IMR-90 (cell line): ENCODE data around the gene TMEM25. TPM values are rescaled to one million over a fixed set of nuclear protein-coding genes. Genes with fewer than 3 reads are reported as not detected.

Source experiments
- ATAC-seq: fragments of 200-7000 bp; cut with Tn5 transposase; 2 replicates; pipeline ENCODE4 v1.9.1; 2020; ENCODE audit warnings: low read depth, mild to moderate bottlenecking, moderate library complexity
- BruUV-seq: library from RNA; stranded (reverse); fragments of 400-500 nt; replicated peaks from 2 replicates; lab custom pipeline; 2021; lab: Mats Ljungman, UMichigan
- CTCF ChIA-PET: fragments of 300-600 bp; formaldehyde crosslinking; extraction: SDS; loops from one replicate; lab custom pipeline; 2021; ENCODE audit warnings: antibody characterized with exemption; lab: Yijun Ruan, JAX
- POLR2A ChIA-PET: fragments of 300-600 bp; sonication (Branson Sonifier 250); formaldehyde crosslinking; loops from one replicate; lab custom pipeline; 2022; ENCODE audit warnings: antibody characterized with exemption; ENCODE audit not compliant: unreplicated experiment; lab: Charles Lee
- DNase-seq: peaks from one replicate; pipeline ENCODE4 v3.0.0; 2013
- H2AFZ ChIP-seq: replicated peaks from 2 replicates; pipeline ENCODE3; 2013; ENCODE audit warnings: low read length, mild to moderate bottlenecking; ENCODE audit not compliant: poor library complexity
- H2AK5ac ChIP-seq: 2 replicates; pipeline ENCODE4 v1.6.1; 2013; ENCODE audit warnings: low read depth, low read length, inconsistent platforms
- H2AK9ac ChIP-seq: replicated peaks from 2 replicates; pipeline ENCODE3; 2013; ENCODE audit warnings: mild to moderate bottlenecking, low read depth, low read length, moderate library complexity; ENCODE audit not compliant: poor library complexity
- H2BK120ac ChIP-seq: 2 replicates; pipeline ENCODE4 v1.6.1; 2013; ENCODE audit warnings: low read depth, low read length, inconsistent platforms
- H2BK15ac ChIP-seq: 3 replicates; pipeline ENCODE4 v1.6.1; 2013; ENCODE audit warnings: low read depth, low read length, inconsistent platforms
- H2BK20ac ChIP-seq: 2 replicates; pipeline ENCODE4 v1.6.1; 2013; ENCODE audit warnings: low read depth, mild to moderate bottlenecking, inconsistent platforms, low read length, moderate library complexity
- H2BK5ac ChIP-seq: 2 replicates; pipeline ENCODE4 v1.6.1; 2013; ENCODE audit warnings: mild to moderate bottlenecking, low read depth, low read length, inconsistent platforms; ENCODE audit not compliant: poor library complexity, severe bottlenecking
- H3K14ac ChIP-seq: replicated peaks from 2 replicates; pipeline ENCODE4 v1.6.1; 2013; ENCODE audit warnings: low read depth, low read length, inconsistent platforms
- H3K18ac ChIP-seq: 2 replicates; pipeline ENCODE4 v1.6.1; 2013; ENCODE audit warnings: low read depth, low read length, control low read depth
- H3K23ac ChIP-seq: 2 replicates; pipeline ENCODE4 v1.6.1; 2013; ENCODE audit warnings: low read depth, low read length, inconsistent platforms
- H3K27ac ChIP-seq: 2 replicates; pipeline ENCODE4 v1.5.1; 2013; ENCODE audit warnings: mild to moderate bottlenecking, control low read depth, low read length; ENCODE audit not compliant: insufficient read depth
- H3K27me3 ChIP-seq: 2 replicates; pipeline ENCODE4 v1.6.1; 2013; ENCODE audit warnings: low read length; ENCODE audit not compliant: control insufficient read depth, insufficient read depth
- H3K36me3 ChIP-seq: 2 replicates; pipeline ENCODE4 v1.6.1; 2013; ENCODE audit warnings: low read length, mixed read lengths; ENCODE audit not compliant: control insufficient read depth, insufficient read depth
- H3K4ac ChIP-seq: 2 replicates; pipeline ENCODE4 v1.6.1; 2013; ENCODE audit warnings: low read depth, low read length, inconsistent platforms
- H3K4me1 ChIP-seq: 2 replicates; pipeline ENCODE4 v1.6.1; 2013; ENCODE audit warnings: low read length, mixed read lengths; ENCODE audit not compliant: control insufficient read depth, insufficient read depth
- H3K4me2 ChIP-seq: 2 replicates; pipeline ENCODE4 v1.6.1; 2013; ENCODE audit warnings: low read depth, mild to moderate bottlenecking, control low read depth, low read length, moderate library complexity
- H3K4me3 ChIP-seq: 2 replicates; pipeline ENCODE4 v1.5.1; 2013; ENCODE audit warnings: low read depth, mild to moderate bottlenecking, control low read depth, low read length, moderate library complexity; ENCODE audit not compliant: insufficient read depth
- H3K56ac ChIP-seq: 2 replicates; pipeline ENCODE4 v1.6.1; 2013; ENCODE audit warnings: low read length, inconsistent platforms; ENCODE audit not compliant: insufficient read depth; ENCODE audit errors: extremely low read depth
- H3K79me1 ChIP-seq, 2 experiments: 2 replicates each; pipeline ENCODE4 v1.6.1; 2013; ENCODE audit warnings: low read length in 2 of 2, inconsistent platforms in 1 of 2, low read depth in 1 of 2
- H3K9ac ChIP-seq: 2 replicates; pipeline ENCODE4 v1.6.1; 2013; ENCODE audit warnings: low read depth, low read length, control low read depth
- H3K9me1 ChIP-seq: 2 replicates; pipeline ENCODE4 v1.6.1; 2013; ENCODE audit warnings: low read length, inconsistent platforms; ENCODE audit not compliant: insufficient read depth
- H3K9me3 ChIP-seq: 2 replicates; pipeline ENCODE4 v1.6.1; 2013; ENCODE audit warnings: low read length; ENCODE audit not compliant: control insufficient read depth, insufficient read depth
- H4K20me1 ChIP-seq: 2 replicates; pipeline ENCODE4 v1.6.1; 2013; ENCODE audit warnings: low read length, inconsistent platforms; ENCODE audit not compliant: insufficient read depth
- H4K5ac ChIP-seq: 2 replicates; pipeline ENCODE4 v1.6.1; 2013; ENCODE audit warnings: mild to moderate bottlenecking, low read depth, low read length, control low read depth
- H4K8ac ChIP-seq, 2 experiments: 2 replicates each; pipeline ENCODE4 v1.6.1; 2013; ENCODE audit warnings: low read depth in 2 of 2, low read length in 2 of 2, control low read depth in 1 of 2, inconsistent platforms in 1 of 2
- H4K91ac ChIP-seq: 2 replicates; pipeline ENCODE4 v1.6.1; 2013; ENCODE audit warnings: low read depth, low read length, inconsistent platforms; ENCODE audit not compliant: insufficient read depth
- BHLHE40 ChIP-seq: fragments of 150-350 bp; IDR thresholded peaks from 2 replicates; pipeline ENCODE4 v1.6.1; 2016; ENCODE audit warnings: mild to moderate bottlenecking, low read depth, low read length
- CEBPB ChIP-seq: IDR thresholded peaks from 2 replicates; pipeline ENCODE4 v1.6.1; 2012; ENCODE audit warnings: low read depth, low read length, improper control_type of control experiment
- CHD1 ChIP-seq: IDR thresholded peaks from 2 replicates; pipeline ENCODE4 v1.6.1; 2012; ENCODE audit warnings: low read depth, low read length, improper control_type of control experiment
- CTCF ChIP-seq: conservative IDR thresholded peaks from 2 replicates; pipeline ENCODE4 v1.5.1; 2012; ENCODE audit warnings: mild to moderate bottlenecking, low read depth, low read length, improper control_type of control experiment
- FOS ChIP-seq: fragments of 150-350 bp; IDR thresholded peaks from 2 replicates; pipeline ENCODE4 v1.6.1; 2016; ENCODE audit warnings: low read depth, low read length
- MAFK ChIP-seq: IDR thresholded peaks from 2 replicates; pipeline ENCODE4 v1.6.1; 2012; ENCODE audit warnings: low read depth, low read length, improper control_type of control experiment
- MAZ ChIP-seq: IDR thresholded peaks from 2 replicates; pipeline ENCODE4 v1.6.1; 2012; ENCODE audit warnings: low read depth, mild to moderate bottlenecking, low read length, improper control_type of control experiment, moderate library complexity, borderline replicate concordance
- MXI1 ChIP-seq: IDR thresholded peaks from 2 replicates; pipeline ENCODE4 v1.6.1; 2012; ENCODE audit warnings: low read depth, mild to moderate bottlenecking, low read length, moderate library complexity, borderline replicate concordance
- NFE2L2 ChIP-seq: fragments of 150-350 bp; IDR thresholded peaks from 2 replicates; pipeline ENCODE4 v1.6.1; 2016; ENCODE audit warnings: low read depth, mild to moderate bottlenecking, low read length
- POLR2A ChIP-seq: IDR thresholded peaks from 2 replicates; pipeline ENCODE4 v1.6.1; 2012; ENCODE audit warnings: mild to moderate bottlenecking, low read depth, low read length
- RAD21 ChIP-seq: IDR thresholded peaks from 2 replicates; pipeline ENCODE4 v1.6.1; 2012; ENCODE audit warnings: low read length, improper control_type of control experiment
- RCOR1 ChIP-seq: IDR thresholded peaks from 2 replicates; pipeline ENCODE4 v1.6.1; 2012; ENCODE audit warnings: mild to moderate bottlenecking, low read length, improper control_type of control experiment; ENCODE audit not compliant: insufficient replicate concordance
- RFX5 ChIP-seq: IDR thresholded peaks from 2 replicates; pipeline ENCODE4 v1.8.0; 2012; ENCODE audit warnings: low read depth, mild to moderate bottlenecking, low read length, moderate library complexity
- SMC3 ChIP-seq: fragments of 150-350 bp; IDR thresholded peaks from 2 replicates; pipeline ENCODE4 v1.6.1; 2016; ENCODE audit warnings: low read depth, mild to moderate bottlenecking, antibody characterized with exemption, low read length, moderate library complexity
- USF2 ChIP-seq: fragments of 150-350 bp; IDR thresholded peaks from 2 replicates; pipeline ENCODE4 v1.6.1; 2017; ENCODE audit warnings: mild to moderate bottlenecking, antibody characterized with exemption, low read length, low read depth
- WGBS, 2 experiments: methylation state at CpG; one replicate each; pipeline versions ENCODE4 v1.1.5 to v1.1.7; 2013; ENCODE audit warnings: missing lambda C conversion rate in 2 of 2; ENCODE audit not compliant: insufficient read length in 1 of 2; ENCODE audit errors: extremely low coverage in 2 of 2; 5-methylcytosine and 5-hydroxymethylcytosine counted together
- dilution Hi-C: fragments of 300-500 bp; cut with HindIII; formaldehyde crosslinking; loops from one replicate; pipeline ENCODE4 v1.14.3; 2018; ENCODE audit warnings: low sequenced_read_pairs; ENCODE audit not compliant: unreplicated experiment
- in situ Hi-C: fragments of 300-500 bp; cut with MboI; formaldehyde crosslinking; loops from 3 replicates; pipeline ENCODE4 v1.14.3; 2019; ENCODE audit warnings: low sequenced_read_pairs, inconsistent platforms, mixed read lengths
- intact Hi-C: fragments of 100-400 bp; cut with micrococcal nuclease; formaldehyde crosslinking; loops from 2 replicates; pipeline ENCODE4 v1.10.0; 2022
- polyA plus RNA-seq, 3 experiments: library from polyadenylated mRNA; depleted of rRNA; stranded (reverse); fragments of >200 nt; gene quantifications; 2 replicates each; pipeline ENCODE4 v1.2.3, GENCODE V29; 2012; ENCODE audit warnings: low replicate concordance in 1 of 3
- total RNA-seq: library from RNA; depleted of rRNA; stranded (reverse); fragments of >200 nt; gene quantifications from 2 replicates; pipeline ENCODE4 v1.2.3, GENCODE V29; 2012
- TF ChIP-seq, protein P1 (sequence below): fragments of 150-350 bp; IDR thresholded peaks from 2 replicates; pipeline ENCODE4 v1.6.1; 2016; ENCODE audit warnings: low read depth, mild to moderate bottlenecking, low read length, moderate library complexity, borderline replicate concordance

The TMEM25 gene
- total and polyA plus RNA-seq, 2 of the 4 experiments (the other 2 are of a cell fraction) = 14.0 to 37.1 TPM

GRCh38 chr11:118545533-118545932 lies 14.5 kb downstream of the TMEM25 start:
- no peaks in the 10 kb centered on the region for H3K9me3 ChIP-seq
- ATAC-seq = no peak
- no peak overlapping the region for H2AFZ ChIP-seq
- H2AK9ac ChIP-seq = no peak overlapping the region
- H3K27me3 ChIP-seq = no peaks in the 10 kb centered on the region
- no peak overlapping the region for H3K4me3 ChIP-seq
- H2BK120ac ChIP-seq = no peak overlapping the region
- H4K5ac ChIP-seq = no peak overlapping the region
- no peak overlapping the region for H3K14ac ChIP-seq
- H3K79me1 ChIP-seq = no peaks in the 10 kb centered on the region
- in situ Hi-C loops (no loop called here), intact Hi-C loops (no loop called here), dilution Hi-C loops (no loop called here)
- H3K4me1 ChIP-seq = no peaks in the 10 kb centered on the region
- H3K9ac ChIP-seq = no peak overlapping the region
- peaks cover 3% of the 10 kb centered on the region for H3K9me1 ChIP-seq
- no peak overlapping the region for H4K91ac ChIP-seq
- H2BK5ac ChIP-seq = no peak overlapping the region
- ChIA-PET CTCF (no interaction called here), POLR2A (no interaction called here)
- peaks cover 21% of the 10 kb centered on the region for H3K36me3 ChIP-seq
- H2BK15ac ChIP-seq = no peak overlapping the region
- DNase-seq = no peak
- no peaks in the 10 kb centered on the region; the same call in 1 of the 2 replicates for H4K20me1 ChIP-seq
- WGBS, 2 experiments = no CpG with 5 or more reads among the region's 5 CpGs
- H2BK20ac ChIP-seq = no peak overlapping the region
- no peak overlapping the region for H3K18ac ChIP-seq
- no peak overlapping the region for H3K27ac ChIP-seq
- no peak overlapping the region for H3K4me2 ChIP-seq
- no peak overlapping the region for H4K8ac ChIP-seq
- TF ChIP-seq CHD1 = no peak
- no peak for TF ChIP-seq CEBPB
- TF ChIP-seq BHLHE40 = no peak
- no peak for TF ChIP-seq SMC3
- TF ChIP-seq RAD21 = no peak
- TF ChIP-seq MXI1 = no peak
- no peak for TF ChIP-seq CTCF
- TF ChIP-seq FOS = no peak
- TF ChIP-seq RFX5 = no peak
- TF ChIP-seq RCOR1 = no peak
- no peak for TF ChIP-seq MAFK
- no peak for TF ChIP-seq MAZ
- TF ChIP-seq, protein P1, sequence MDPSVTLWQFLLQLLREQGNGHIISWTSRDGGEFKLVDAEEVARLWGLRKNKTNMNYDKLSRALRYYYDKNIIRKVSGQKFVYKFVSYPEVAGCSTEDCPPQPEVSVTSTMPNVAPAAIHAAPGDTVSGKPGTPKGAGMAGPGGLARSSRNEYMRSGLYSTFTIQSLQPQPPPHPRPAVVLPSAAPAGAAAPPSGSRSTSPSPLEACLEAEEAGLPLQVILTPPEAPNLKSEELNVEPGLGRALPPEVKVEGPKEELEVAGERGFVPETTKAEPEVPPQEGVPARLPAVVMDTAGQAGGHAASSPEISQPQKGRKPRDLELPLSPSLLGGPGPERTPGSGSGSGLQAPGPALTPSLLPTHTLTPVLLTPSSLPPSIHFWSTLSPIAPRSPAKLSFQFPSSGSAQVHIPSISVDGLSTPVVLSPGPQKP = no peak
- no peak for TF ChIP-seq NFE2L2
- no peak for TF ChIP-seq POLR2A
- no peak for TF ChIP-seq USF2
- no peak overlapping the region for H3K4ac ChIP-seq
- H2AK5ac ChIP-seq = no peak overlapping the region
- no TSS peak for BruUV-seq
- no peak overlapping the region for H3K56ac ChIP-seq
- no peak overlapping the region for H3K23ac ChIP-seq
